UCSD-AML1 (cell line): ENCODE data around the gene CTNNA2.
"Not testable (repeated sequence)": the region's sequence is repeated elsewhere in the genome, so short reads cannot be mapped to it uniquely, and the experiment has no call there.

Experiments
- DNase-seq: peaks from one replicate; lab custom pipeline; 2025; ENCODE audit not compliant: unreplicated experiment; lab: John Stamatoyannopoulos, UW

Gene CTNNA2

DNA sequence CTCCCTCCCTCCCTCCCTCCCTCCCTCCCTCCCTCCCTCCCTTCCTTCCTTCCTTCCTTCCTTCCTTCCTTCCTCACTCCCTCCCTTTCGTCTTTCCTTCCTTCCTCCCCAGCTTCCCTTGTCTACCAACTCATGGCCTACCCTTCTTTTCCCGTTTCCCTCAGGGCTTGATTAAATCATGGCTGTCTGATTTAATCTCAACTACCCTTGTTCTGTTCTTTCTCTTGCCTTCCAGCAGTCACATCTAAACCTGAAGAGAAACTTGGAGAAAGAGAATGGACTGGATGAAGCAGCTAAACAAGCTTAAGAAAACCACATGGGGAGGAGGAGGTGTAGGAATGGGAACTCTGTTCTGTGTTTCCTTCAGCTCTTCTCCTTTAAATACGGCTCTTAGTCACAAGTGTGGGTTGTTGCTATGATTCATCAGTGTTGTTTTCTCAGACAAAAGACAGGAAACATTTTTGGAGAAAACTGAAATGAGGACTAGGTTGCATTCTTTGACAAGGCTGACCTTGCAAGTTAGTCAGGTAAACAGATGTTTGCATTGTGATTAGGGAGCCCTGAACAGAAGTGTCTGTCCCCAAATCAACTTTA, 613.8 kb downstream of the CTNNA2 start:
- no peak for DNase-seq

DNA sequence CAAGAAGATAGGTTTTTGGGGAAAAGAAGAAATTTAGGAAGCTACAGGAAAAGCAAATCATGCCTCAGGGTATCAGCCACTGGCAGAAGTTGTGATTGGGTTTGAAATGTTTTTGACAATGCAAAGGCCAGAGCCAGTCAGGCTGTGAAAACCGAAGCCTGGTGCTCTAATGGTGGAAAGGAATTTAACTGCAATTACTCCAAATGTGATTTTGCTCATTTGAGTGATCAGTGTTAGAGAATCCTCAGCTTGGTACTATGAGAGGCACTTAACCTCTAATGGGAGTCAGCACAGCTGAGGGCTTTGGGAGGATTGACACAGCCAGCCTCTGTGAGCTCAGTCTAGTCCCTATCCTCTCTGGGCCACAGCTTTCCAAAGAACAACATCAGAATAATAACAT, 615.2 kb downstream of the CTNNA2 start:
- no peak for DNase-seq

DNA sequence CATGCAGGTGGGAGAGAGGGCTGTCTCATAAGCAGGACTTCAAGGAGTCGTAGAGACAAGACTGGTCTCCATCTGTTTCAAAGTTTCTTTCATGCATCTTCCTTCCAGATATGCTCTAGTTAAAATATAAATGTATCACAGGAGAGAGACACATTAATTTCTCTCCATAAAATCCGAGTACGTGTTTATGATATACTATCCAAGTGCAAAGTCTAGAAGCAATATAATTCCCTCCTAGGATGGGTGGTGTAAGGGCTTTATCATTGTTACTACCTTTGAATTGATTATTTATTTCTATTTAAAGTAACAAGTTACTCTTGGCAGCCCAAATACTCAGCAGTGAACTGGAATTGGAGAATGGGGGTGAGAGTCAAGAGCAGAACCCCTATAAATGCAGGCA, 619.4 kb downstream of the CTNNA2 start:
- no peak for DNase-seq

GRCh38 chr2:80135001-80135400, 622.1 kb downstream of the CTNNA2 start:
- DNase-seq, result no peak

DNA sequence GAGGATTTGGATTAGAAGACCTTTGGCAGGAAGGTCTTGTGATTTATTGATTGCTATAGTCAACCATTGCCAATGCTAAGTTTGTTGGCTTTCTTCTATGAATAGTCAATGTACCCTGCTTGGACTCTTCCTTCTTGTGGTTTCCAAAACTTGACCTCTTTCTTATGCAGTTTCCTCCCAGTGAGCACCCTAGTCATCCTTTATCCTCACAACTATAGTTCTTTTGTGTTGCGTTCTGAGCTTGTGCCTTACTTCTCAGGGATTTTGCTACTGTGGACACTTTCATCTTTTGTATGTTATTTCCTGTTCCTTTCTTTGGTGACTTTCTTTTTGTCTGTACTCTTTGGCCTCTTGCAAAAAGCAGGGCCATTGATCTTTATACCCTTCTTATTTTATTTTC, 623.5 kb downstream of the CTNNA2 start:
- DNase-seq, result no peak

DNA sequence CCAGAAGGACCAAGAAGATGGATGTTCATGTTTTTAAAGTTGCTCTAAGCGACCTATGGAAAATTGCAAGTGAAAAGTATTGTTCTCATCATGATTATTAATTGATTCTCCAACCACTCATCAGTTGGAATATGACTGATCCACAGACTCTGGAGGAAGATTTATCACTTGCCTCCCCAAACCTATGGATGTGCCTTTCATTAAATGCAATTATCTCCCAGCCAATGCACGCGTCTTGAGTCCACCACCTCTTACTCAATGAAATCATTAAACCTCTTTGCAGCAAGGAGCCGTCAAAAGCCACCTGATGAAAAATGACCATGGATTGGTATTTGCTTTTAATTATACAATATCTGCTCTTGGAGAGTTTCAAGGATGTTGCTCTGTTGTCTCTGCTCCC, 626.1 kb downstream of the CTNNA2 start:
- DNase-seq, result no peak

- no peak for DNase-seq
Measured at GRCh38 chr2:80141007-80141726, 628.3 kb downstream of the CTNNA2 start.

GRCh38 chr2:80145499-80145898, 632.6 kb downstream of the CTNNA2 start:
- no peak for DNase-seq

DNA sequence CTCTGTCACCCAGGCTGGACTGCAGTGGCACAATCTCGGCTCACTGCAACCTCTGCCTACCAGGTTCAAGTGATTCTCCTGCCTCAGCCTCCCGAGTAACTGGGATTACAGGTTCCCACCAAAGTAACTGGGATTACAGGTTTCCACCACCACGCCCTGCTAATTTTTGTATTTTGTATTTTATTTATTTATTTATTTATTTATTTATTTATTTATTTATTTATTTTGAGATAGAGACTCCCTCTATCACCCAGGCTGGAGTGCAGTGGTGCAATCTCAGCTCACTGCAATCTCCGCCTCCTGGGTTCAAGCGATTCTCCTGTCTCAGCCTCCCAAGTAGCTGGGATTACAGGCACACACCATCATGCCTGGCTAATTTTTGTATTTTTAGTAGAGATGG, 633.9 kb downstream of the CTNNA2 start:
- not testable (repeated sequence) for DNase-seq

DNA sequence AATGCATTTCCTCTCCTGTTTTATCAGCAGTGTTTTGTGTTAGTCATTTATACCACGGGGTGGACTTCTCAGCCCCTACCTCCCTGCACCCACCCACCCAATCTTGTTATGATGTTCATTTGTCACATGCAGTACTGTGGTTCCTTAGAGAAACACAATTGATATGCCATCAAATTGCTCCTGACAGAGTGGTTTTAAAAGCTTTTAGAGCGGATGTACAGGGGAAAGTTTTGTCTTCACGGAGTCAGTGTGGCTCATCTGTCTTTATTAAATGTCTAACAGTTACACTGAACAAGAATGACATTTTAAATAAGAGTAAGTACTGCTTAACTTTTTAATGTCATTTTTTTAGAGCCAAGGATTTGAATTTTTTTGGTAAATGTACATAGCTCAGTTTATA, 634.8 kb downstream of the CTNNA2 start:
- DNase-seq, result no peak

GRCh38 chr2:80148906-80149305, 636.1 kb downstream of the CTNNA2 start:
- DNase-seq, result no peak

GRCh38 chr2:80149991-80150390, 637.1 kb downstream of the CTNNA2 start:
- DNase-seq, result no peak

- no peak for DNase-seq
Measured at GRCh38 chr2:80151248-80151647, 638.4 kb downstream of the CTNNA2 start.

GRCh38 chr2:80151651-80152050, 638.8 kb downstream of the CTNNA2 start:
- DNase-seq, result no peak

GRCh38 chr2:80153151-80153550, 640.3 kb downstream of the CTNNA2 start:
- DNase-seq, result no peak

DNA sequence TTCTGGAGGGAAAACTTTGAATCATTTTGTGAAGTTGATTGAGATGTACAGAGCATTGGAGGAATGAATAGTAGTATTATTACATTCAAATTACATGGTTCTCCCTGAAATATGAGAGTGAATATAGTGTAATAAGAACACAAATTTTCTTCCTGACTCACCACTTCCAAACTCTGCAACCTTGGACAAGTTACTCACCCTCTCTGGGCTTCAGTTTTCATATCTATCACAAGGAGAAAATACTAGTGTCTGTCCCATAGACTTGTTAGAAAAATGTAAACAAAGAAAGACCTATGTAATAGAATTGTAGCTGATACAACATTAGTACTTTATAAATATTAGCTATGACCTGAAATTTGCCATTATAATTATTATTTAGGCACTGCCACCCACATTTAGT, 640.9 kb downstream of the CTNNA2 start:
- DNase-seq, result no peak

GRCh38 chr2:80154231-80154915, 641.5 kb downstream of the CTNNA2 start:
- no peak for DNase-seq

- DNase-seq, result no peak
Measured at GRCh38 chr2:80164375-80164774, 651.5 kb downstream of the CTNNA2 start.

GRCh38 chr2:80166483-80167171, 653.8 kb downstream of the CTNNA2 start:
- no peak for DNase-seq

DNA sequence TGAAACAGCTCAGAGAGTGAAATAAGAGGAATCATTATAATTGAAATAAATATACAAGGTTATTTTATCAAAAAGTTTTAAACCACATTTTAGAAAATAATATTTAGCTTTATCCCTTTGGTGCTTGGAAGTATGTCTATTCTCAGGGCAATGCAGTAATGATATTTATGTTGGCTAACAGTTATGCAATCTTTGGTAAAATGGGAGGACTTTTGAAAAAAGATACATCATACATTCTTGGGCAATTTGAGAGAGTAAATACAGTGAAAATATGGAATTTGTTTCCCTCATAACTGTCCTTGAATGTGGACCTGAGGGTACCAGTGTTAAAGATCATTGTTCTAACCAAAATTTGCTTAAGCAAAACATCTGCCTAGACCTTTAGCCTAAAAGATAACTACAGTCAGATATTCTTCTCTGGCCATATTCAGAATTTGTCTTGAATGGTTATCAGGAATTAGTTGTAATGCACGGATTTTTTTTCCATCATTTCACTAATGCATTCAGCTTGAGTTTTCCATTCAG, 654.5 kb downstream of the CTNNA2 start:
- DNase-seq, result no peak

GRCh38 chr2:80168037-80168436, 655.2 kb downstream of the CTNNA2 start:
- DNase-seq, result no peak

DNA sequence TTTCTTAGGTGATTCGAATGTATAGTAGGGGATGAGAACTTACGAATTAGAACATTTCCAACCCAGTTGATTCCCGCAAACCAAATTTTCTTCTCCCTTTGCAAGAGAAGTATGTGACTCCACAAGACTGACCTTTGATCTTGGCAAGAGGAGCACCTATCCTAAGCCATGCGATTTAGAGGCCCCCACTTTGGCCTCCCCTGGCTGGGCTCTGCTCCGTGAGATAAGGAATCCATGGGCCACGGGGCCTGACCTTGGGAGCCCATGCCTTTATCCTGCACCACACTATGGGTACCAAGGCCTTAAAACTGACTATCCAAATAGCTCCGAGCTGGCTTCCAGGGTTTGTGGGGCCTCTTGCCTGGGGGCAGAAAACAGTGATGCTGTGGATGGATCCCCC, 656.0 kb downstream of the CTNNA2 start:
- no peak for DNase-seq
